ENCODE results near the gene FABP1. TPM values are rescaled to one million over a fixed set of nuclear protein-coding genes. Genes with fewer than 3 reads are reported as not detected.

The FABP1 gene
- total and polyA plus RNA-seq, 2 of the 8 experiments (the other 6 are each of a cell fraction or from before 2014, with no cell fraction given) = 0.09 TPM; not detected in 1

DNA sequence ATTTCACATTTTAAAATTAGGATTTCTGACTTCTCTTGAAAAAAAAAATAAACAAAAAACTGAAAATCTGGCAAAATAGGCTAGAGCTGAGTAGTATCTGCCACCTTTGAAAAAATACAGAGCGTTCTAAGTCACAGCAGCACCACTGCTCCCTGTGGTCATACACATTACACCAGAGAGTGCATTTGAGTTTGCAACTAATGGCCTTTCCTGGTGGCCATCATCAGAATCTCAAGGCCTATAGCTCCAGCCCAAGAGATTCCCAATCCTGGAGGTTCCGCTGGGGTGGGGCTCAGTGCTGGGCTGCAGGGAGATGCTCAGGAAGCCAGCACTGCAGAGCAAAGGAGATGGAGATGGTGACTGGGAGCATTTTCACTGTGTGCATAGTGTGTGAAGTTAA is 42.8 kb downstream of the FABP1 start (continued):
- TF ChIP-seq CBX8 (IDR thresholded peaks at IDR 0.05; ENCODE audit: borderline replicate concordance, low read depth, low read length) (no peak), EGR1 (IDR thresholded peaks at IDR 0.05; ENCODE audit: borderline replicate concordance, low read depth, low read length) (no peak)

All from H1 (cell line).